Peyer's patch (tissue), 4 donors: ENCODE measurements around the gene CIAO2B. TPM values are rescaled to one million over a fixed set of nuclear protein-coding genes. Genes with fewer than 3 reads are reported as not detected.

ENCODE experiments used
- DNase-seq, 3 donors: peaks; one replicate each; pipeline ENCODE4 v3.0.0-alpha.2; 2017 to 2019
- H3K27ac ChIP-seq, 4 donors: fragments of 200-600 bp; sonication (generic); one replicate each; pipeline ENCODE4 v1.5.1; 2016 to 2019
- H3K27me3 ChIP-seq, 2 donors: fragments of 200-600 bp; sonication (generic); one replicate each; pipeline ENCODE4 v1.5.1; 2019
- H3K36me3 ChIP-seq, 3 donors: fragments of 200-600 bp; sonication (generic); one replicate each; pipeline ENCODE4 v1.5.1; 2016 to 2019
- H3K4me1 ChIP-seq, 4 donors: fragments of 200-600 bp; sonication (generic); one replicate each; pipeline ENCODE4 v1.5.1; 2016 to 2019
- H3K4me3 ChIP-seq, 4 donors: fragments of 200-600 bp; sonication (generic); 1 replicate in 3 of 4; 2 replicates in 1 of 4; pipeline ENCODE4 v1.5.1; 2016 to 2019; ENCODE audit warnings: mild to moderate bottlenecking in 1 of 4
- H3K9me3 ChIP-seq, 4 donors: fragments of 200-600 bp; sonication (generic); one replicate each; pipeline ENCODE4 v1.5.1; 2016 to 2019; ENCODE audit warnings: mild to moderate bottlenecking in 1 of 4
- POLR2A ChIP-seq, 2 donors: fragments of 450-650 bp; IDR thresholded peaks; one replicate each; pipeline ENCODE4 v1.5.1; 2017; ENCODE audit warnings: antibody characterized with exemption in 2 of 2, mild to moderate bottlenecking in 2 of 2, moderate library complexity in 2 of 2
- total RNA-seq, 4 donors: library from RNA; depleted of rRNA; stranded (reverse); fragments of >200 nt; gene quantifications; one replicate each; pipeline ENCODE4 v1.1.0, GENCODE V29; 2016
- TF ChIP-seq, protein P1 (sequence below), 6 experiments: fragments of 450-650 bp in 4 of 6; fragments of 200-600 bp in 2 of 6; sonication (generic) in 1 of 6; IDR thresholded peaks; one replicate each; pipeline ENCODE4 v1.5.1; 2017 to 2019; ENCODE audit warnings: antibody characterized with exemption in 6 of 6, mild to moderate bottlenecking in 3 of 6, moderate library complexity in 1 of 6

The CIAO2B gene
- total RNA-seq, 4 donors from 2014 or later: 28.1 to 72.7 (median 55.2) TPM

DNA sequence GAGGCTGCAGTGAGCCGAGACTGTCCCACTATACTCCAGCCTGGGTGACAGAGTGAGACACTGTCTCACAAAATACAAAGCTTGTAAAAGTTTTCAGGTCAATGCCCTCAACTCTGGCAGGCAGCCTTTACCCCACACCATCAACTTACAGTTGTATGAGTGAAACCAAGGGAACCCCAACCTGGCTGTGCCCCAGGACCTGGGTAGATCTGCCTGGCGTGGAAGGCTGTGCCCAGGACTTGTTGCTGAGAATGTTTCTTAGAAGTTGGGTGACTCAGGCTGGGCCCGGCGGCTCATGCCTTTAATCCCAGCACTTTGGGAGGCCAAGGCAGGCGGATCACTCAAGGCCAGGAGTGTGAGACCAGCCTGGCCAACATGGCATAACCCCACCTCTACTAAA, 34.6 kb upstream of the CIAO2B start:
- H3K9me3 ChIP-seq: no peaks in the 10 kb centered on the region
- no peak for DNase-seq

GRCh38 chr16:66964049-66964448, 29.8 kb upstream of the CIAO2B start:
- Histone ChIP-seq H3K4me1 (peaks cover 0 to 19% (median 1%) of the 10 kb centered on the region in 4 donors), H3K36me3 (peaks cover 0 to 14% (median 0%) of the 10 kb centered on the region in 3 donors), H3K9me3 (no peaks in the 10 kb centered on the region), H3K27ac (no peak overlapping the region), H3K4me3 (no peak overlapping the region), H3K27me3 (no peaks in the 10 kb centered on the region)
- DNase-seq: no peak
- TF ChIP-seq POLR2A (IDR thresholded peaks at IDR 0.05): no peak
- TF ChIP-seq, protein P1, sequence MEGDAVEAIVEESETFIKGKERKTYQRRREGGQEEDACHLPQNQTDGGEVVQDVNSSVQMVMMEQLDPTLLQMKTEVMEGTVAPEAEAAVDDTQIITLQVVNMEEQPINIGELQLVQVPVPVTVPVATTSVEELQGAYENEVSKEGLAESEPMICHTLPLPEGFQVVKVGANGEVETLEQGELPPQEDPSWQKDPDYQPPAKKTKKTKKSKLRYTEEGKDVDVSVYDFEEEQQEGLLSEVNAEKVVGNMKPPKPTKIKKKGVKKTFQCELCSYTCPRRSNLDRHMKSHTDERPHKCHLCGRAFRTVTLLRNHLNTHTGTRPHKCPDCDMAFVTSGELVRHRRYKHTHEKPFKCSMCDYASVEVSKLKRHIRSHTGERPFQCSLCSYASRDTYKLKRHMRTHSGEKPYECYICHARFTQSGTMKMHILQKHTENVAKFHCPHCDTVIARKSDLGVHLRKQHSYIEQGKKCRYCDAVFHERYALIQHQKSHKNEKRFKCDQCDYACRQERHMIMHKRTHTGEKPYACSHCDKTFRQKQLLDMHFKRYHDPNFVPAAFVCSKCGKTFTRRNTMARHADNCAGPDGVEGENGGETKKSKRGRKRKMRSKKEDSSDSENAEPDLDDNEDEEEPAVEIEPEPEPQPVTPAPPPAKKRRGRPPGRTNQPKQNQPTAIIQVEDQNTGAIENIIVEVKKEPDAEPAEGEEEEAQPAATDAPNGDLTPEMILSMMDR (IDR thresholded peaks at IDR 0.05): no peak

More for the DNA sequence above, 34.6 kb upstream of the CIAO2B start:
- Histone ChIP-seq H3K36me3 (peaks cover 0 to 15% (median 0%) of the 10 kb centered on the region in 3 donors), H3K27me3 (no peaks in the 10 kb centered on the region), H3K4me3 (no peak overlapping the region), H3K27ac (no peak overlapping the region), H3K4me1 (peaks cover 0 to under 1% (median 0%) of the 10 kb centered on the region in 4 donors)
- TF ChIP-seq, protein P1 (IDR thresholded peaks at IDR 0.05): no peak
- no peak for TF ChIP-seq POLR2A (IDR thresholded peaks at IDR 0.05)

DNA sequence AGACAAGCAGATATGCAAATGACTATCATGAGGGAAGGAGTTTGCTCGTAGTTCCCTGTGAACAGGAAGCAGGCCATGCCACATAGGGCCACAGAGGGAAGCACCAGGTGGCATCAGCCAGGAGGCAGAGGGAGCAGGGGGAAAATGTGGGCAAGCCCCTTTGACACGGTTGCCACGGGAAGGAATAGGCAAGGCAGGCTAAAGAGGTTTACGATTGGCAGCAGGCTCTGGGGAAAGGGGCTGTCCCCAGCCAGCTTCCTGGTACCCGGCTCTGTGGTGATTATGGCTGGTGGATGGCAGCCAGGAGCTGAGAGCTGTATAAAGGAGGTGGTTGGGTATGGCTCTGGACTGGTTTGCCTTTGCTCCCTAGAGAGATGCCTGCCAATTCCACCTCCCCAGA, 27.7 kb upstream of the CIAO2B start:
- peaks cover 0 to 22% (median 1%) of the 10 kb centered on the region in 4 donors for H3K4me1 ChIP-seq
- peaks cover 0 to 9% (median 0%) of the 10 kb centered on the region in 3 donors for H3K36me3 ChIP-seq
- TF ChIP-seq, protein P1 (IDR thresholded peaks at IDR 0.05): no peak
- no peak for TF ChIP-seq POLR2A (IDR thresholded peaks at IDR 0.05)
- H3K4me3 ChIP-seq: peak overlapping the region in 2 of 4 donors; percentile 39 to 60
- DNase-seq: peak in 2 of 3 donors; percentile 82 to 83
- H3K27me3 ChIP-seq: no peaks in the 10 kb centered on the region
- H3K27ac ChIP-seq: peak overlapping the region in 3 of 4 donors; percentile 23 to 87 (median 26)
- no peaks in the 10 kb centered on the region for H3K9me3 ChIP-seq

DNA sequence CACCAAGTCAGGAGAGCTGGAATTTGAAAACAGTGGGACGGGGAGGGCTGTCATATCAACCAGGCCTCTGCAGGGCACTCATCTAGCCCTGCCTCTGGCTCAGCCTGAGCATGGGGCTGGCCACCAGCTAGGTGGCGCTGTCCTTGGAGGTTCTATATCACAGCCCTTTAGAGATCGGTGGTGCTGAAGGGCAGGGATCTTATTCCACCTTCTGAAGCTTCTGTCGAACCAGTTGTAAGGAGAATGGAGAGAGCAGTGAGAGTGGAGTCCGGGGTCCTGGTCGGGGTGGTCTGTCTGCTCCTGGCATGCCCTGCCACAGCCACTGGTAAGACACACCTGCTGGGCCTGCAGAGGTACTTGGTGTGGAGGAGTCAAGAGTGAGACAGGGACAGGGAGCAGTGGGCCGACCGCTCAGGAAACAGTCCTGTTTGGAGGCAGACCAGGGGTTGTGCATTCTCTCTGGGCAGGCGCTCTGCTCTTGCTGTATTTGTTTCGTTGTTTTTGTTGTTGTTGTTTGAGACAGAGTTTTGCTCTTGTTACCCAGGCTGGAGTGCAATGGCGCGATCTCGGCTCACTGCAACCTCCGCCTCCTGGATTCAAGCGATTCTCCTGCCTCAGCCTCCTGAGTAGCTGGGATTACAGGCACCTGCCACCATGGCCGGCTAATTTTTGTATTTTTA, 27.0 kb upstream of the CIAO2B start, which contains the start of gene CES3:
Gene CES3 (plus strand): TSS at position 202 of the 680 bp plus-strand sequence. CDS start 42 bp downstream, at position 244.
- Histone ChIP-seq H3K4me1 (peaks cover 0 to 29% (median 1%) of the 10 kb centered on the region in 4 donors), H3K4me3 (peak within 1 kb of the TSS in 3 of 4 donors; percentile 3 to 60 (median 39)), H3K27ac (peak within 1 kb of the TSS in 3 of 4 donors; percentile 23 to 87 (median 26))

GRCh38 chr16:66960270-66960669, 26.1 kb upstream of the CIAO2B start:
- Histone ChIP-seq H3K27me3 (no peaks in the 10 kb centered on the region), H3K4me3 (no peak overlapping the region), H3K36me3 (peaks cover 0 to 9% (median 0%) of the 10 kb centered on the region in 3 donors), H3K27ac (no peak overlapping the region), H3K4me1 (peaks cover 0 to 35% (median 1%) of the 10 kb centered on the region in 4 donors), H3K9me3 (no peaks in the 10 kb centered on the region)
- DNase-seq: no peak
- TF ChIP-seq POLR2A (IDR thresholded peaks at IDR 0.05): no peak
- TF ChIP-seq, protein P1 (IDR thresholded peaks at IDR 0.05): no peak

More for the DNA sequence above, 27.0 kb upstream of the CIAO2B start, which contains the start of gene CES3:
- Histone ChIP-seq H3K27me3 (no peaks in the 10 kb centered on the region), H3K9me3 (no peaks in the 10 kb centered on the region), H3K36me3 (peaks cover 0 to 9% (median 0%) of the 10 kb centered on the region in 3 donors)
- TF ChIP-seq, protein P1 (IDR thresholded peaks at IDR 0.05): peak; percentile 30 to 92 (median 78)
- peak; percentile 28 to 33 for TF ChIP-seq POLR2A (IDR thresholded peaks at IDR 0.05)
- DNase-seq: peak; percentile 51 to 91 (median 89)
